ENCODE measurements around the gene SMIM24. TPM values are rescaled to one million over a fixed set of nuclear protein-coding genes. Genes with fewer than 3 reads are reported as not detected.

Gene SMIM24
- total and polyA plus RNA-seq, 10 of the 15 experiments (the other 5 are each of a cell fraction or from before 2014, with no cell fraction given): 0.14 to 0.44 (median 0.23) TPM; not detected in 4

DNA sequence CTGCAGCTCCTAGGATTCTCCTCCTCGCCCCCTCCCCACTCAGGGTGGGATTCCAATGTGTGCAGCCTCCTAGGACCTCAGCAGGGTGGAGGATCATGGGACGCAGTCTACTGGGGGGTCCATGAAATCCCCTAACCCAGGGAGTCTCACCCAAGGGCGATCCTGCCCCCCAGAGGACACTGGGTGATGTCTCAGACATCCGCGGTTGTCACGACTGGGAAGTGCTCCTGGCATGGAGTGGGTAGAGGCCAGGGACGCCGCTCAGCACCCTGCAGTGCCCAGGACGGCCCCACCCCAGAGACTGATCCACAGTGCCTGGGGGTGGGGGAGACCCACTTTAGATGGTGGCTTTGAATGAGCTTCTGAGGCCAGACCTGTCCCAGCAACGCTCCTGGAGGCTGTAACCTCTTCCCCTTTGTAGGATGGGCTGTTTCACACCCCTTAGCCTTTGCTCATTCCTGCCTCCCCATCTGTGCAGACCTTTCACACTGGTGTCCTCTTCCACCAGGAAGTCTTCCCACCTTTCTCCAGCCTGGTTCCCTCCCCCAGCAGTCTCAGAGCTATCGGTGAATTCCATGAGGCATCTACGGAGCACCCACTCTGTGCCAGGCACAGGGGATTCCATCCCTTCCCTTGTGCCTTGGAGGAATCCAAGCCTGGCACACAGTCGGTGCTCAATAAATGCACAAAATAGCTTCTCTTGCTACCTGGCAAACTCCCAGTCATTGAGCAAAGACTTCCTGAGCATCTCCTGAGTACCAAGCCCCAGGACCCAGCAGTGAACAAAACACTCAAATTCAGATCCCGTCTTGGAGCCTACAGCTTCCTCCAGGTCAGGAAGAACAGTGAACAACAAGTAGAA, 10.5 kb downstream of the SMIM24 start:
- TF ChIP-seq POLR2A (IDR thresholded peaks at IDR 0.05; ENCODE audit: low read depth, low read length) (peak; percentile 41; the same call in 1 of the 2 replicates), PAX5 (IDR thresholded peaks at IDR 0.05; ENCODE audit: borderline replicate concordance, low read depth, low read length) (no peak), CHD1 (IDR thresholded peaks at IDR 0.05; ENCODE audit: low read depth, low read length) (no peak)
- no peaks in the 10 kb centered on the region for H3K27me3 ChIP-seq (replicated peaks in 1 of 2; ENCODE audit: control insufficient read depth in 2 of 2, insufficient read depth in 2 of 2, low read length in 1 of 2)
- intact Hi-C loops (cut with micrococcal nuclease; ENCODE audit: unreplicated experiment): no loop called here
- ATAC-seq: no peak
- H3K4me2 ChIP-seq (ENCODE audit: control insufficient read depth, insufficient read depth): no peak overlapping the region
- RAD21 ChIA-PET (ENCODE audit: unreplicated experiment): interaction anchor here (0.6 to 1.6 kb wide), 4 partner anchors 15 to 165 kb away, joined by 3 to 6 read pairs (median 4); no protein-coding TSS in a partner anchor
- H3K9ac ChIP-seq (ENCODE audit: control insufficient read depth, insufficient read depth, low read length): no peak overlapping the region
- in situ Hi-C loops (cut with MboI): loop anchor here (5.0 kb wide), 1 partner anchor 143 kb away; no protein-coding TSS in a partner anchor
- no peak for FAIRE-seq
- BruUV-seq (replicated peaks): no TSS peak
- SMC1A ChIA-PET (ENCODE audit: uncharacterized antibody, unreplicated experiment): interaction anchor here (0.5 to 0.6 kb wide), 2 partner anchors 32 to 174 kb away, joined by 3 read pairs; no protein-coding TSS in a partner anchor
- no peak overlapping the region for H3K4me3 ChIP-seq
- no peak for DNase-seq (ENCODE audit: low read depth, low spot score)
- no peaks in the 10 kb centered on the region for H3K4me1 ChIP-seq (ENCODE audit: control insufficient read depth, insufficient read depth, low read length)
- no peaks in the 10 kb centered on the region for H3K79me2 ChIP-seq (ENCODE audit: control insufficient read depth, insufficient read depth, low read length)
- POLR2A ChIA-PET: interaction anchor here (0.6 kb wide), 1 partner anchor 257 kb away, joined by 7 read pairs; no protein-coding TSS in a partner anchor
- no peak overlapping the region for H2AFZ ChIP-seq (ENCODE audit: control insufficient read depth, low read depth, low read length)
- peaks cover 2% of the 10 kb centered on the region; the same call in 1 of the 2 replicates for H4K20me1 ChIP-seq (ENCODE audit: control insufficient read depth, insufficient read depth)
- 30% methylated on average over 14 of the region's 14 CpGs for WGBS (ENCODE audit: insufficient coverage, insufficient replicate concordance, low lambda C conversion rate, missing lambda C conversion rate)
- CTCF ChIA-PET: interaction anchor here (0.6 to 2.6 kb wide), 8 partner anchors 10 to 228 kb away, joined by 3 to 15 read pairs (median 5); partner anchors contain the start of gene SMIM24
- H3K36me3 ChIP-seq (ENCODE audit: control insufficient read depth in 2 of 2, insufficient read depth in 2 of 2, low read length in 1 of 2): no peaks in the 10 kb centered on the region; a peak in 2 of 4 replicates
- H3K9me3 ChIP-seq (replicated peaks; ENCODE audit: control insufficient read depth, insufficient read depth, low read length): no peaks in the 10 kb centered on the region
- H3K27ac ChIP-seq (ENCODE audit: control insufficient read depth, insufficient read depth): no peak overlapping the region

GRCh38 chr19:3468211-3468610, 12.1 kb downstream of the SMIM24 start:
- no peak overlapping the region for H3K4me2 ChIP-seq (ENCODE audit: control insufficient read depth, insufficient read depth)
- intact Hi-C loops (cut with micrococcal nuclease; ENCODE audit: unreplicated experiment): no loop called here
- TF ChIP-seq JUND (IDR thresholded peaks at IDR 0.05; ENCODE audit: low read depth, low read length): no peak
- TF ChIP-seq, protein P1, sequence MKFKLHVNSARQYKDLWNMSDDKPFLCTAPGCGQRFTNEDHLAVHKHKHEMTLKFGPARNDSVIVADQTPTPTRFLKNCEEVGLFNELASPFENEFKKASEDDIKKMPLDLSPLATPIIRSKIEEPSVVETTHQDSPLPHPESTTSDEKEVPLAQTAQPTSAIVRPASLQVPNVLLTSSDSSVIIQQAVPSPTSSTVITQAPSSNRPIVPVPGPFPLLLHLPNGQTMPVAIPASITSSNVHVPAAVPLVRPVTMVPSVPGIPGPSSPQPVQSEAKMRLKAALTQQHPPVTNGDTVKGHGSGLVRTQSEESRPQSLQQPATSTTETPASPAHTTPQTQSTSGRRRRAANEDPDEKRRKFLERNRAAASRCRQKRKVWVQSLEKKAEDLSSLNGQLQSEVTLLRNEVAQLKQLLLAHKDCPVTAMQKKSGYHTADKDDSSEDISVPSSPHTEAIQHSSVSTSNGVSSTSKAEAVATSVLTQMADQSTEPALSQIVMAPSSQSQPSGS (IDR thresholded peaks at IDR 0.05; ENCODE audit: low read length): no peak
- TF ChIP-seq BACH1 (IDR thresholded peaks at IDR 0.05; ENCODE audit: borderline replicate concordance): no peak
- TF ChIP-seq BCL3 (IDR thresholded peaks at IDR 0.05; ENCODE audit: borderline replicate concordance, insufficient read depth, low read depth, low read length, poor library complexity, severe bottlenecking): no peak
- TF ChIP-seq MTA2 (IDR thresholded peaks at IDR 0.05; ENCODE audit: low read depth): no peak
- TF ChIP-seq CREM (IDR thresholded peaks at IDR 0.05; ENCODE audit: low read depth): no peak
- no peak for TF ChIP-seq RCOR1 (conservative IDR thresholded peaks at IDR 0.05; ENCODE audit: low read depth, low read length)

More at GRCh38 chr19:3468211-3468610, 12.1 kb downstream of the SMIM24 start:
- Histone ChIP-seq H3K36me3 (ENCODE audit: control insufficient read depth in 2 of 2, insufficient read depth in 2 of 2, low read length in 1 of 2) (no peaks in the 10 kb centered on the region; a peak in 2 of 4 replicates), H3K9ac (ENCODE audit: control insufficient read depth, insufficient read depth, low read length) (no peak overlapping the region), H3K27ac (ENCODE audit: control insufficient read depth, insufficient read depth) (no peak overlapping the region), H3K9me3 (replicated peaks; ENCODE audit: control insufficient read depth, insufficient read depth, low read length) (no peaks in the 10 kb centered on the region), H3K4me3 (no peak overlapping the region), H3K79me2 (ENCODE audit: control insufficient read depth, insufficient read depth, low read length) (no peaks in the 10 kb centered on the region), H3K27me3 (replicated peaks in 1 of 2; ENCODE audit: control insufficient read depth in 2 of 2, insufficient read depth in 2 of 2, low read length in 1 of 2) (no peaks in the 10 kb centered on the region), H3K4me1 (ENCODE audit: control insufficient read depth, insufficient read depth, low read length) (no peaks in the 10 kb centered on the region), H4K20me1 (ENCODE audit: control insufficient read depth, insufficient read depth) (peaks cover 2% of the 10 kb centered on the region; the same call in 1 of the 2 replicates), H2AFZ (ENCODE audit: control insufficient read depth, low read depth, low read length) (no peak overlapping the region)
- ChIA-PET CTCF (interaction anchor here (0.5 to 1.1 kb wide), 2 partner anchors 17 to 178 kb away, joined by 3 to 6 read pairs; no protein-coding TSS in a partner anchor), POLR2A (no interaction called here), RAD21 (ENCODE audit: unreplicated experiment) (no interaction called here), SMC1A (ENCODE audit: uncharacterized antibody, unreplicated experiment) (no interaction called here)
- no peak for DNase-seq (ENCODE audit: low read depth, low spot score)
- no peak for FAIRE-seq
- WGBS (ENCODE audit: insufficient coverage, insufficient replicate concordance, low lambda C conversion rate, missing lambda C conversion rate): 75% methylated on average over 3 of the region's 3 CpGs
- in situ Hi-C loops (cut with MboI): no loop called here
- no peak for ATAC-seq
- no TSS peak for BruUV-seq (replicated peaks)
